GM10266 (cell line): ENCODE data around the gene FAM83C.

Experiments used
- DNase-seq: peaks from one replicate; pipeline ENCODE4 v3.0.0; 2012; ENCODE audit errors: extremely low spot score
- CTCF ChIP-seq: IDR thresholded peaks from 2 replicates; pipeline ENCODE4 v1.5.1; 2012; ENCODE audit warnings: mild to moderate bottlenecking, low read depth; ENCODE audit not compliant: control insufficient read depth, insufficient read depth; ENCODE audit errors: missing control alignments

FAM83C gene

GRCh38 chr20:35333606-35334005, 41.4 kb upstream of the FAM83C start:
- DNase-seq = no peak
- no peak for TF ChIP-seq CTCF

GRCh38 chr20:35332540-35333200, 40.4 kb upstream of the FAM83C start:
- DNase-seq = no peak
- no peak for TF ChIP-seq CTCF

- peak; percentile 48 for DNase-seq
- TF ChIP-seq CTCF = peak; percentile 54
These were observed 37.4 kb upstream of the FAM83C start for GRCh38 chr20:35329435-35330139.

- DNase-seq = no peak
- TF ChIP-seq CTCF = no peak
These were observed 36.5 kb upstream of the FAM83C start for GRCh38 chr20:35328689-35329088.

GRCh38 chr20:35328095-35328685, 36.0 kb upstream of the FAM83C start:
- TF ChIP-seq CTCF = no peak
- no peak for DNase-seq

- no peak for TF ChIP-seq CTCF
- DNase-seq = no peak
These were observed 35.1 kb upstream of the FAM83C start for GRCh38 chr20:35327074-35327976.
